ENCODE results near the gene PHETA2.

Gene PHETA2, protein sequence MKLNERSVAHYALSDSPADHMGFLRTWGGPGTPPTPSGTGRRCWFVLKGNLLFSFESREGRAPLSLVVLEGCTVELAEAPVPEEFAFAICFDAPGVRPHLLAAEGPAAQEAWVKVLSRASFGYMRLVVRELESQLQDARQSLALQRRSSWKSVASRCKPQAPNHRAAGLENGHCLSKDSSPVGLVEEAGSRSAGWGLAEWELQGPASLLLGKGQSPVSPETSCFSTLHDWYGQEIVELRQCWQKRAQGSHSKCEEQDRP

GRCh38 chr22:42074132-42074811 is at the start of gene PHETA2:
Gene PHETA2 (plus strand): TSS chr22:42074248. CDS start chr22:42077294, 3,046 bp downstream.
- peaks cover 48% of the 10 kb centered on the region for H3K4me1 Mint-ChIP-seq (ENCODE audit: low read depth)
- H3K27me3 Mint-ChIP-seq = no peaks in the 10 kb centered on the region

DNA sequence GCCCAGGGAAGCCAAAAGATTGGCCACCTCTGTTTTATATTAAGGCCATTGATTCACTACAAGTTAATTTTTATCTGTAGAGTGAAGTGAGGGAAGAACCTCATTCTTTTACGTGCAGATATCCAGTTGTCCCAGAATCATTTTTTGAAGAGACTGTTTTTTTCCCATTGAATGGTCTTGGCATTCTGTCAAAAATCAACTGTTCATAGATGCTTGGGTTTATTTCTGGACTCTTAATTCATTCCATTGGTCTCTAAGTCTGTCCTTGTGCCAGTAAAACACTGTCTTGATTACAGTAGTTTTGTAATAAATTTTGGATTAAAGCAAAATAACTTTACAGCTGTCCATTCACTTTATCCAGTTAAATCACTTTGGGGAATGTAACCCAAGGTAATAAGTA is 48.6 kb upstream of the PHETA2 start:
- Mint-ChIP-seq H3K36me3 (peaks cover 6% of the 10 kb centered on the region), H3K27ac (no peak overlapping the region), H3K9me3 (ENCODE audit: low read depth) (no peaks in the 10 kb centered on the region), H3K27me3 (no peaks in the 10 kb centered on the region), H3K4me1 (ENCODE audit: low read depth) (peaks cover 10% of the 10 kb centered on the region), H3K4me3 (no peak overlapping the region)

More at GRCh38 chr22:42074132-42074811, at the start of gene PHETA2:
- peak within 1 kb of the TSS; percentile 65 for H3K4me3 Mint-ChIP-seq
- no peaks in the 10 kb centered on the region for H3K36me3 Mint-ChIP-seq
- H3K27ac Mint-ChIP-seq = peak within 1 kb of the TSS; percentile 50
- no peaks in the 10 kb centered on the region for H3K9me3 Mint-ChIP-seq (ENCODE audit: low read depth)

DNA sequence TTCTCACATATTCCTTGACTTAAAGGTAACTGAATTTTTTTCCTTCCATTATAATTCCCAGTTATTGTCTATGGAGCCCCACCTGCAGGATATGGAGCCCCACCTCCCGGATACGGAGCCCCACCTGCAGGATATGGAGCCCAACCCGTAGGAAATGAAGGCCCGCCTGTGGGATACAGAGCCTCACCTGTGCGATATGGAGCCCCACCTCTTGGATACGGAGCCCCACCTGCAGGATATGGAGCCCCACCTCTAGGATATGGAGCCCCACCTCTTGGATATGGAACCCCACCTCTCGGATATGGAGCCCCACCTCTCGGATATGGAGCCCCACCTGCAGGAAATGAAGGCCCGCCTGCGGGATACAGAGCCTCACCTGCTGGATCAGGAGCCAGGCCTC is 47.3 kb upstream of the PHETA2 start:
- no peaks in the 10 kb centered on the region for H3K9me3 Mint-ChIP-seq (ENCODE audit: low read depth)
- no peaks in the 10 kb centered on the region for H3K27me3 Mint-ChIP-seq
- peaks cover 6% of the 10 kb centered on the region for H3K36me3 Mint-ChIP-seq
- H3K4me1 Mint-ChIP-seq (ENCODE audit: low read depth) = peaks cover 13% of the 10 kb centered on the region
- H3K27ac Mint-ChIP-seq = no peak overlapping the region
- no peak overlapping the region for H3K4me3 Mint-ChIP-seq

DNA sequence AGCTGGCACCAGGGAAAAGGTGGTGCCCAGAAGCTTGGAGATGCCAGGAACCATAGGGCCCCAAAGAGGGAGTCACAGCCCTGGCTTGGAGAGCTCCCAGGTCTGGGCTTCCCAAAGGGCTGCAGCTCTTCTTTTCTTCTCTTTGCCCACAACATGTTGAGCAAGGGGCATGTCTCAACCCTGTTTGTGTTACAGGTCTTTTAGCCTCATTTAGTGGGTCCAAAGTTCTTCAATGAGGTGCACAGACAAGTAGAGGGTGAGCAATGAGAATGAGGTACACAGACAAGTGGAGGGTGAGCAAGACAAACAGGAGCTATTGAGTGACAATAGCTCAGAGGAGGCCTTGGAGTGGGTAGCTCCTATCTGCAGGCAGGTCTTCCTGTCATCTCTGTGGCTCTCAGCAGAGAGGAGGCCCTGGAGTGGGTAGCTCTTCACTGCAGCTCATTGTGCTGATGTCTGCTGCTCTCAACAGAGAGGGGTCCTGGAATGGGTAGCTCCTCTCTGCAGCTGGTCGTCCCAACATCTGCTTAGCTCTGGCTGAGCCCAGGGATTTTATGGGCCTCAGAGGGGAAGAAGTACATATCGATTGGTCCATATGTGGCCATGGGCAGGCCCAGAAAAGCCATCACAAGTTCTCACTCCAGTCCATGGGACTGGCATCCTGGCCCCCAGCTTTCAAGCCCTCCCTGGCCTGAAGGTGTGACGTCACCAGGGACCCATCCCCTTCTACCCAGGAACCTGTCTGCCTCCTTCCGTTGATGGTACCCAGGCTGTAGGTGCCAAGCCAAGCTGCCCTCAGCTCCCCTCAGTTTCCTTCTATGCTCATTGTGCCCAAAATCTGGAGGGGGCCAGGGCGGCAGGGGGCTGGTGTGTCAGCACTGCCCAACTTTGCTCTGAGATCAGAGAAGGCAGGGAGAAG is 40.5 kb upstream of the PHETA2 start:
- Mint-ChIP-seq H3K27me3 (no peaks in the 10 kb centered on the region), H3K9me3 (ENCODE audit: low read depth) (no peaks in the 10 kb centered on the region), H3K4me3 (no peak overlapping the region), H3K4me1 (ENCODE audit: low read depth) (peaks cover 3% of the 10 kb centered on the region), H3K36me3 (peaks cover 10% of the 10 kb centered on the region), H3K27ac (no peak overlapping the region)

- Mint-ChIP-seq H3K4me3 (no peak overlapping the region), H3K4me1 (ENCODE audit: low read depth) (peaks cover 3% of the 10 kb centered on the region), H3K27ac (no peak overlapping the region), H3K9me3 (ENCODE audit: low read depth) (no peaks in the 10 kb centered on the region), H3K27me3 (no peaks in the 10 kb centered on the region), H3K36me3 (peaks cover 12% of the 10 kb centered on the region)
Observed at GRCh38 chr22:42035256-42035655, 38.8 kb upstream of the PHETA2 start.

GRCh38 chr22:42039271-42039670 is 34.8 kb upstream of the PHETA2 start:
- Mint-ChIP-seq H3K27me3 (no peaks in the 10 kb centered on the region), H3K4me1 (ENCODE audit: low read depth) (no peaks in the 10 kb centered on the region), H3K27ac (no peak overlapping the region), H3K36me3 (peaks cover 19% of the 10 kb centered on the region), H3K4me3 (no peak overlapping the region), H3K9me3 (ENCODE audit: low read depth) (peaks cover 12% of the 10 kb centered on the region)

GRCh38 chr22:42041784-42042183 is 32.3 kb upstream of the PHETA2 start:
- Mint-ChIP-seq H3K9me3 (ENCODE audit: low read depth) (peaks cover 12% of the 10 kb centered on the region), H3K27ac (no peak overlapping the region), H3K27me3 (no peaks in the 10 kb centered on the region), H3K4me3 (no peak overlapping the region), H3K4me1 (ENCODE audit: low read depth) (no peaks in the 10 kb centered on the region), H3K36me3 (peaks cover 17% of the 10 kb centered on the region)

- H3K4me3 Mint-ChIP-seq = no peak overlapping the region
- peaks cover 2% of the 10 kb centered on the region for H3K36me3 Mint-ChIP-seq
- H3K4me1 Mint-ChIP-seq (ENCODE audit: low read depth) = no peaks in the 10 kb centered on the region
- no peaks in the 10 kb centered on the region for H3K9me3 Mint-ChIP-seq (ENCODE audit: low read depth)
- H3K27me3 Mint-ChIP-seq = no peaks in the 10 kb centered on the region
- H3K27ac Mint-ChIP-seq = no peak overlapping the region
Observed at GRCh38 chr22:42050641-42051180, 23.3 kb upstream of the PHETA2 start.

DNA sequence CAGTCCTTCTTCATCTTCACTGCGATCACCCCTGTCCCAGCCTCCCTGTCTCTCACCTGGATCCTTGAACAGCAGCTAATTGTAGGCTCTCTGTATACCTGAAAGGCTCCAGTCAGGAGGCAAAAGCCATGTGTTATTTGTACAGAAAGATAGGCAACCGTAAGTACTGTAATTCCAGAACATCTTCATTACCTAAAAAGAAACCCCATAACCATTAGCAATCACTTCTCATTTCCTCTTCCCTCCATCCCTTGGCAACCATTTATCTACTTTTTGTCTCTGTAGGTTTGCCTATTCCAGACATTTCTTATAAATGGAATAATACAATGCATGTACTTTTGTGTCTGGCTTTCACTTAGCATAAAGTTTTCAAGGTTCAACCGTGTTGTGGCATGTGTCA is 21.3 kb upstream of the PHETA2 start:
- Mint-ChIP-seq H3K9me3 (ENCODE audit: low read depth) (peaks cover 13% of the 10 kb centered on the region), H3K27ac (no peak overlapping the region), H3K4me1 (ENCODE audit: low read depth) (no peaks in the 10 kb centered on the region), H3K27me3 (no peaks in the 10 kb centered on the region), H3K36me3 (peaks cover 8% of the 10 kb centered on the region), H3K4me3 (no peak overlapping the region)

DNA sequence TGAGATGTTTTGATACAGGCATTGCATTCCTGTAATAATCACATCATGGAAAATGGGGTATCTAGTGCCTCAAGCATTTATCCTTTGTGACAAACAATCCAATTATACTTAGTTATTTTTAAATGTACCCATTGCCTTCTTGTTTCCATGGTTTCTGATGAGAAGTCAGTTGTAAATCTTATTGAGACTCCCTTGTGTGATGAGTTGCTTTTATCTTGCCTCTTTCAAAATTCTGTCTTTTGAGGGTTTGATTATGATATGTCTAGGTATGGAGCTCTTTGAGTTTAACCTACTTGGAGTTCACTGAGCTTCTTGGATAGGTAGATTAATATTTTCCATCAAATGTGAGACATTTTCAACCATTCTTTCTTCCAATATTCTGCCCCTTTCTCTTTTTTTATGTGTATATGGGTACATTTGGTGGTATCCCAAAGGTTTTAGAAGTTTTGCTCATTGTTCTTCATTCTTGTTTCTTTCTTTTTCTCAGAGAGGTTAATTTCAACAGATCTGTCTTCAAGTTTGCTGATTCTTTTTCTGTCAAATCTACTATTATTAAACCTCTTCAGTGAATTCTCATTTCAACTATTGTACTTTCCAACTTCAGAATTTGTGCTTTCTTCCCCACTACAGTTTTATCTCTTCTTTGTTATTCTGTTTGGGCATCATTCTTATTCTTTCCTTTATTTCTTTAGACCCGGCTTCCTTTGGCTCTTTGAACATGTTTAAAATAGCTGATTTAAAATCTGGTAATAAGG is 17.1 kb upstream of the PHETA2 start:
- no peaks in the 10 kb centered on the region for H3K4me1 Mint-ChIP-seq (ENCODE audit: low read depth)
- H3K36me3 Mint-ChIP-seq = peaks cover 22% of the 10 kb centered on the region
- H3K9me3 Mint-ChIP-seq (ENCODE audit: low read depth) = peaks cover 13% of the 10 kb centered on the region
- no peaks in the 10 kb centered on the region for H3K27me3 Mint-ChIP-seq
- no peak overlapping the region for H3K27ac Mint-ChIP-seq
- H3K4me3 Mint-ChIP-seq = no peak overlapping the region

DNA sequence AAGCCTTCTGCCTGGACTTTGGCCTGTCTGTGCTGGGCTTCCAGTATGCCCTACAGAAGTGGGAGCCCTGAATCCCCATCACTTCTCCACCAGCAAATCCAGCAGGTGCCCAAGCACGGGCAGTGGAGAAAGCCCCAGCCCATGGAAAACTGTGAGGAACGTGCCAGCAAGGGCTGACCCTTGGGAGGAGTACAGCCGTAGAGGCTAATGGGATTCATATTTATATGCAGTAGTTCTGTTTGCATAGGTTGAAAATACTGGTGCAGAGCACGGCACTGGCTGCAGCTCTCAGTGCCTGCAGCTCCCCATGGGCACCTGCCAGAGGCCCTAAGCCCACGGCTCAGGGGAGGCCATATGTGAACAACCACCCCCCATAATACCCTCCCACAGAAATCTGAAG is 13.6 kb upstream of the PHETA2 start:
- Mint-ChIP-seq H3K9me3 (ENCODE audit: low read depth) (peaks cover 13% of the 10 kb centered on the region), H3K27ac (no peak overlapping the region), H3K27me3 (no peaks in the 10 kb centered on the region), H3K4me3 (no peak overlapping the region), H3K4me1 (ENCODE audit: low read depth) (no peaks in the 10 kb centered on the region), H3K36me3 (peaks cover 22% of the 10 kb centered on the region)

DNA sequence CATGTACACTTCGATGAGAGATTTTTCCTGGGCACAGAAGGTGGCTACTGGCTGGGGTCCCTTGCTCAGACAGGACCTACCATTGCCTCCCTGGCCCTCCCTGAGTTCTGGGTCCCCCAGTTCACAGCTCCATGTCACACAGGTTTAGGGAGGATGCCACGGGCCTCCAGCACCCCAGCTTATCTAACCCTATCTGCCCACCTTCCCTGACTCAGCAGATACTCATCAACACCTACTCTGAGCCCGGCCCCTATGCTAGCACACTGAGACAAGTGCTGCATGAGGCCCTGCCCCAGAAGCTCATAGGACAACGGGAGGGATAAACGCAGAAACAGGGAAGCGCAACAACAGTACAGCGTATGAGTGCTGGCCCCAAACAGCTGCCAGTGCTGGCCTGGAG is 13.0 kb upstream of the PHETA2 start:
- peaks cover 22% of the 10 kb centered on the region for H3K36me3 Mint-ChIP-seq
- H3K4me3 Mint-ChIP-seq = no peak overlapping the region
- H3K27me3 Mint-ChIP-seq = no peaks in the 10 kb centered on the region

GRCh38 chr22:42062506-42063170 is 11.4 kb upstream of the PHETA2 start:
- Mint-ChIP-seq H3K36me3 (peaks cover 14% of the 10 kb centered on the region), H3K4me1 (ENCODE audit: low read depth) (no peaks in the 10 kb centered on the region), H3K27ac (no peak overlapping the region), H3K4me3 (no peak overlapping the region), H3K27me3 (no peaks in the 10 kb centered on the region), H3K9me3 (ENCODE audit: low read depth) (no peaks in the 10 kb centered on the region)

More for the DNA sequence above, 13.0 kb upstream of the PHETA2 start:
- Mint-ChIP-seq H3K27ac (no peak overlapping the region), H3K9me3 (ENCODE audit: low read depth) (peaks cover 13% of the 10 kb centered on the region), H3K4me1 (ENCODE audit: low read depth) (no peaks in the 10 kb centered on the region)

DNA sequence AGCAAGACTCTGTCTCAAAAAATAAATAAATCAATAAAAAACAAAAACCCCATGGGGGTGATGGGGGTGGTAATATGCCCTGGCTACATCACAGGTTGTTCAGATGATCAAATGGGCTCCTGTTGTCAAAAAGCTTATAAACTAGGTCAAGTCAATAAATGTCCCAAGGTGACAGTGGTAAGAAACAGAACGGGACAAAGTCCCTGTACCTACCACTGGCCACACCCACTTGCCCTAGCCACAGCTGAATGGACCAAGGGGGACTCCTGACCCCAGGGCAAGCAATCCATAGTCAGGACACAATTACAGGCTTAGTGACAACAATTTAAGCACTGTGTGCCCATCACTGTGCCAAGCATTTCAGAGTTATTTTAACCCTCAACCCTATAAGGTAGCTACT is 9.4 kb upstream of the PHETA2 start:
- Mint-ChIP-seq H3K4me3 (no peak overlapping the region), H3K36me3 (peaks cover 2% of the 10 kb centered on the region), H3K9me3 (ENCODE audit: low read depth) (no peaks in the 10 kb centered on the region), H3K27me3 (no peaks in the 10 kb centered on the region), H3K4me1 (ENCODE audit: low read depth) (peaks cover under 1% of the 10 kb centered on the region), H3K27ac (no peak overlapping the region)
